Peyer's patch (tissue), 4 donors: ENCODE measurements around the gene GRM1.

Experiments
- POLR2A ChIP-seq, 2 donors: fragments of 450-650 bp; IDR thresholded peaks; one replicate each; pipeline ENCODE4 v1.5.1; 2017; ENCODE audit warnings: antibody characterized with exemption in 2 of 2, mild to moderate bottlenecking in 2 of 2, moderate library complexity in 2 of 2
- TF ChIP-seq, protein P1 (sequence below), 6 experiments: fragments of 450-650 bp in 4 of 6; fragments of 200-600 bp in 2 of 6; sonication (generic) in 1 of 6; IDR thresholded peaks; one replicate each; pipeline ENCODE4 v1.5.1; 2017 to 2019; ENCODE audit warnings: antibody characterized with exemption in 6 of 6, mild to moderate bottlenecking in 3 of 6, moderate library complexity in 1 of 6

- no peak for TF ChIP-seq POLR2A (IDR thresholded peaks at IDR 0.05)
- TF ChIP-seq, protein P1, sequence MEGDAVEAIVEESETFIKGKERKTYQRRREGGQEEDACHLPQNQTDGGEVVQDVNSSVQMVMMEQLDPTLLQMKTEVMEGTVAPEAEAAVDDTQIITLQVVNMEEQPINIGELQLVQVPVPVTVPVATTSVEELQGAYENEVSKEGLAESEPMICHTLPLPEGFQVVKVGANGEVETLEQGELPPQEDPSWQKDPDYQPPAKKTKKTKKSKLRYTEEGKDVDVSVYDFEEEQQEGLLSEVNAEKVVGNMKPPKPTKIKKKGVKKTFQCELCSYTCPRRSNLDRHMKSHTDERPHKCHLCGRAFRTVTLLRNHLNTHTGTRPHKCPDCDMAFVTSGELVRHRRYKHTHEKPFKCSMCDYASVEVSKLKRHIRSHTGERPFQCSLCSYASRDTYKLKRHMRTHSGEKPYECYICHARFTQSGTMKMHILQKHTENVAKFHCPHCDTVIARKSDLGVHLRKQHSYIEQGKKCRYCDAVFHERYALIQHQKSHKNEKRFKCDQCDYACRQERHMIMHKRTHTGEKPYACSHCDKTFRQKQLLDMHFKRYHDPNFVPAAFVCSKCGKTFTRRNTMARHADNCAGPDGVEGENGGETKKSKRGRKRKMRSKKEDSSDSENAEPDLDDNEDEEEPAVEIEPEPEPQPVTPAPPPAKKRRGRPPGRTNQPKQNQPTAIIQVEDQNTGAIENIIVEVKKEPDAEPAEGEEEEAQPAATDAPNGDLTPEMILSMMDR (IDR thresholded peaks at IDR 0.05): no peak
Observed at GRCh38 chr6:146014233-146014632, 14.6 kb upstream of the GRM1 start.
